NCI-H524 (cell line): ENCODE data around the gene YPEL3.

ENCODE experiments used
- DNase-seq, 2 experiments: peaks; one replicate each; lab custom pipeline; 2025; lab: John Stamatoyannopoulos, UW

Gene YPEL3

GRCh38 chr16:30090610-30091331 is 5.2 kb downstream of the YPEL3 start:
- DNase-seq: no peak

DNA sequence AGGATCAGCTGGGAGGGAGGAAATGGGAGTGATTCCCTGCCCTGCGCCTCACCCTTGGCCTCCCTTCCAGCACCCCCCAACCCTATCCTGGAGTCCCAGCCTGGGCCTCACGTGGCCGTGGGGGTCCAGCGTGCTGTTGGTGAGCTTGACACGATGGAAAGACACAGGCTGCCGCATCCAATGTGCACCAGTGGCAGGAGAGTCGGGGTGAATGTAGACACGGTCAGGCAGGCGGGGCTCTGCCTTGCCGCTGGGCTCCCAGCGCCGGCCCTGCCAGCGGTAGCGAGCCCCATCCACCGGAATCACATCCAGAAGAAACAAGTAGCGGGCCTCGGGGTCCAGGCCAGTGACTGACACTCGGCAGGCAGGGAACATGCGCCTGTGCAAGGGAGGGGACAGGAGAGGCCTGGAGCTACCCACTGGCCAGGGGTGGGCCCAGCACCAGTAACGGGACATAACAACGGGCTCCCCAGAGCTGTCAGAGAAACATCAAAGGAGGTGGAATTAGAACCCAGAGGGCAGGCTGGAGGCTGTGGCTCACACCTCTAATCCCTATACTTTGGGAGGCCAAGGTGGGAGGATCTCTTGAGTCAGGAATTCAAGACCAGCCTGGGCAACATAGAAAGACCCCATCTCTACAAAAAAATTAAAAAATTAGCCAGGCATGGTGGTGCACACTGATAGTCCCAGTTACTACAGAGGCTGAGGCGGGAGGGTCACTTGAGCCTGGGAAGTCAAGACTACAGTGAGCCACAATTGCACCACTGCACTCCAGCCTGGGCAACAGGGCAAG is 7.0 kb downstream of the YPEL3 start:
- DNase-seq: no peak

GRCh38 chr16:30088237-30088831 is 7.7 kb downstream of the YPEL3 start:
- no peak for DNase-seq

GRCh38 chr16:30087181-30087898 is 8.7 kb downstream of the YPEL3 start:
- DNase-seq: no peak

DNA sequence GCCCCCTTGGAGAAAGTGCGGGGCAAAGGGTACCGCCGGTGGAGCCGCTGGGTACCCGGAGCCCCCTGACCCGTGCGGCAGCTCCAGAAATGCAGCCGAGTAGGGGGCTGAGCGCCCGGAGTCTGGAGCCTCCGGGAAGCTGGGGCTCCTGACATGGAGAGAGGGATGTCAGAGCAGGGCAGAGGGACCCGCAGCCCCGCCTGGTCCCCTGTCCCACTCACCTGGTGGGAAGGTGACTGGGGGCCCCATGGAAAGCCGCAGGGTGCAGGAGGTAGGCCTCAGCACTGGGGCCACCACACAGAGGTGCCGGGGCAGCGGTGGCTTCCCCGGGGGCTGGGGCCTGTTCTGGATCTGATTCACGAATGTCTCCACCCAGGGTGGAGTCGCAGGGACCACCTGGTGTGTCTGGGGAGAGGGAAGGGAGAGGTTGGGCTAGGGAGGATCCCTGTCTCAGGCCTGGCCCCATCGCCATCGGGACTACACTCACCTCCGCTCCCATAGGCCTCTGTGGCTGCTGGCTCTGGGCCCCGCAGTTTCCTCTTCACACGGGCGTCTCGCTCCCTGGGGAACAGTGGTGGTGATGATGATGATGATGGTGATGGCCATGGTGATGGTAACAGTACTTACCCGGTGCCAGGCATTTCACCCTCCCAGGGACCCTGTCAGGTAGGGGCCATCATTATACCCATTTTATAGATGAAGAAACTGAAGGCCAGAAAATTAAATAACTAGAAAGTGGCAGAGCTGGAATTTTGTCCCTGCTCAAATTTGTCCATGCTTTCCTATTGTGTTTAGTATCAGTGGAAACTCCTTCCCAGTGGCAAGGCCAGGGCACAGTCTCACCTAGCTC is 9.5 kb downstream of the YPEL3 start:
- no peak for DNase-seq

DNA sequence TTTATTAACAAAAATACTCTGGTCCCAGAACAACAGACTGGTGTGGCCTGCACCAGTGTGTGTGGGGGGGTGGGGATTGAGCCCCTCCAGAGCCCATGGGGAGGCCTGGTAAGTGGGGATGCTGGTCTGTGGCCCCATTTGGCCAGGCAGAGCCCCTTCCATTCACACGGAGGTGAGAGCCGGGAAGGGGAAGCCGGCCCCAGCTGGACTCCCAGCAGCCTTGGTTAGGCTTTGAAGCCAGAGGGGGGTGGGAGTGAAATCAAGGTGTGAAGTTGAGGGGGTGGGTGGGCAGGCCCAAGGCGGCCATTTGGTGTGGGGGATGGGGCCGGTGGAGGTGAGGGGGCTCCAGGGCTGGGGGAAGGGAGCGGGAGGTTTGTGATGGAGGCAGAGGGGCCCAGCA is 10.2 kb downstream of the YPEL3 start:
- no peak for DNase-seq

GRCh38 chr16:30085247-30085646 is 10.8 kb downstream of the YPEL3 start:
- DNase-seq: no peak

GRCh38 chr16:30084816-30085159 is 11.2 kb downstream of the YPEL3 start:
- DNase-seq: no peak

- no peak for DNase-seq
These were observed 11.8 kb downstream of the YPEL3 start for GRCh38 chr16:30084096-30084815.

DNA sequence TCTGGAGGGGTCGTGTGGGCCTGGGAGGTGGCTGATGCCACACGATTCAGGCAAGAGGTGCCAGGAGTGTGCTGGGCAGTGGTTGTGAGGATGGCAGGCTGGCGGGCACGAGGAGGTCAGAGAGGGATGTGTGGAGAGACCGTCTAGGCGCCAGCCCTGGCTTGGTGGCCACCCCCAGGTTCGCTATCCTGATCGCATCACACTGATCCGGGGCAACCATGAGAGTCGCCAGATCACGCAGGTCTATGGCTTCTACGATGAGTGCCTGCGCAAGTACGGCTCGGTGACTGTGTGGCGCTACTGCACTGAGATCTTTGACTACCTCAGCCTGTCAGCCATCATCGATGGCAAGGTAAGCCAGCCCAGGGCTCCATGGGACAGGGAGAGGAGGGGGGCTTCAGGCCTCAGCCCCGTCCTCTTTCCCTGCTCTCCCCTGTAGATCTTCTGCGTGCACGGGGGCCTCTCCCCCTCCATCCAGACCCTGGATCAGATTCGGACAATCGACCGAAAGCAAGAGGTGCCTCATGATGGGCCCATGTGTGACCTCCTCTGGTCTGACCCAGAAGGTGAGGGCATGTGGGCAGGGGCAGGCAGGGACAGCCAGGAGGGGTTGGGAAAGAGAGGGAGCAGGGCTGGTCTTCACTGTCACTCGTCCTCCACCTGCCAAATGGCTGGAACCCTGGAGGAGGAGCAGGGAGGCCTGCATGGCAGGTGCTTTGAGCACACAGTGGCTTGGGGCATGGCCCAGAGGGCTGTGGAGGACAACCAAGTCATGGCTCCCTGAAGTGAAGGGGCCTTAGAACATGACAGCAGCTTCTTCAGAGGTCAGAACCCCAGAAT is 12.6 kb downstream of the YPEL3 start:
- no peak for DNase-seq

DNA sequence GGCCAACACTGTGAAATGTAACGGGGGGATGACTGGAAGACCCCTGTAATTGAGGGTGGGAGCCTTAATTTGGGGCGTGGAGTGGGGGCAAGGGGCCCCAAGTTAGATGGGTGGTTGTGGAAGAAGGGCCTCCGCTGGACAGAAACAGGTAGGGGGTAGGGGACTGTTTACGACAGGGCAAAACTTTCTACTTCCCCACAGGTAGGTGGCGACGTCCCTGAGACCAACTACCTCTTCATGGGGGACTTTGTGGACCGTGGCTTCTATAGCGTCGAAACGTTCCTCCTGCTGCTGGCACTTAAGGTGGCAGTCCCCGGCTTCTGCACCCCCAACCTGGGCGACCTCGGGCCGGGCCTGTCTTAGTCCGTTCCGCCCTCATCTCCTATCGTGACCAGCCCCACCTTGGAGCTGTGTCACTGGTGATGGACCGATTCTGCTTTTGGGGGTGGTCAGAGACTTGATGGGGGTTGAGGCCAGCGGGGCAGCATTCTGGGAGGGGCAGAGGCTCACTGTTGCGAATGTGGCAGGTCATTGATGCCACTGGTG is 13.4 kb downstream of the YPEL3 start:
- no peak for DNase-seq

DNA sequence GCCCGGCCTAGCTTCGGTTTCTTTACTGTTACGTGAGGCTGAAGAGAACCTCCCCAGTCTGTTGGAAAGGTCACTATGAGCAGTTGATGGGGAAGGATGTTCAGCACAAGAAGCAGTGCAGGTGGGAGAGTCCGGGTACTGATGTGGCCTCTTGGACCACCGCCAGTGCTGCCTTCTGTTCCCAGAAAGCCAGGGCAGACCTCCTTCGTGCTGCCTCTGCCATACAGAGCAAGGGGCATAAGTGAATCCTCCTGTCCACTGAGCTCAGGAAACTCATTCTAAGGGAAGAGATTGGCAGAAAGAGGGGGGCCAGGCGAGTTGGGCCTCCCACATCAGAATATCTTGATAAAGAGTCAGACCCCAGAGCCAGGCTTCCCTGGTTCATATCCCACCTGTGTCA is 16.5 kb downstream of the YPEL3 start:
- peak in 1 of 2 experiments; percentile 24 for DNase-seq

DNA sequence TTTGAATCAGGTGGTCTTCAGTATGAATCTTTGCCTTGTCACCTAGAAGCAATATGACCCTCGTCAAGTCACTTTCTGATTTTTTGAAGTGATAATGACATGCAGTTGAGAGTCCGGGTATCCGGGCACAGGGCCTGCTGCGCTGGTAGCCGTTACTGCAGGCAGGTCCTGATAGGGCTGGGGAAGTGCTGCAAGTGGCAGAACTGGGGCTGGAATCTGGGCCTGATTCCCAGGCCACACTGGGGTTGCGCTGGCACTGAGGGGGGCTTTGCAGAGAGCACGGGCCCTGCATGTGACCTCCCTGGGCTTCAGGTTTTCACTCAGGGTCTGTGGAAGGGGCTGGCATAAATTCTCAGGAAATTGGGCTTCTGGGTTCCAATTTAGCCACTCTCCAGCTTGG is 17.3 kb downstream of the YPEL3 start:
- DNase-seq: no peak

- DNase-seq: no peak
These were observed 18.4 kb downstream of the YPEL3 start for GRCh38 chr16:30077656-30078055.

DNA sequence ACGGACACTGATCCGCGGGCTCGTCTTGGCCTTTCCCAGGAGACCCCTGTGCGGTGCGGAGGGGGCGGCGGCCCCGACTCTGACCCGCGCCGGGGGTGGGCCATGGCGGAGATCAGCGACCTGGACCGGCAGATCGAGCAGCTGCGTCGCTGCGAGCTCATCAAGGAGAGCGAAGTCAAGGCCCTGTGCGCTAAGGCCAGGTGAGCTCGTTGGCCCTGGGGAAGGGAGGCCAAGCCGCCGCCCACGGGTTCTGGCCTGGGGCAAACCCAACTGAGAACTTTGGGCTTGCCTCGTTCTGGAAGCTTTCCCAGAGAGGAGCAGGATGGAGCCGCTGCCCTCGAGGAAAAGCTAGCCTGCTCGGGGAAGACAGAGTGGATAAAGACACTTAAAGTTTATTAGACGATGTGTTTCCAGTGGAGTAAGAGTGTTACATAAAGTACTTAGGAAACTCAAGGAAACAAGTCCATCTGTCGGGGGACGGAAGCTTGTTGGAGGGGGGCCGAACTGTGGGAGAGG is 19.7 kb downstream of the YPEL3 start:
- no peak for DNase-seq

DNA sequence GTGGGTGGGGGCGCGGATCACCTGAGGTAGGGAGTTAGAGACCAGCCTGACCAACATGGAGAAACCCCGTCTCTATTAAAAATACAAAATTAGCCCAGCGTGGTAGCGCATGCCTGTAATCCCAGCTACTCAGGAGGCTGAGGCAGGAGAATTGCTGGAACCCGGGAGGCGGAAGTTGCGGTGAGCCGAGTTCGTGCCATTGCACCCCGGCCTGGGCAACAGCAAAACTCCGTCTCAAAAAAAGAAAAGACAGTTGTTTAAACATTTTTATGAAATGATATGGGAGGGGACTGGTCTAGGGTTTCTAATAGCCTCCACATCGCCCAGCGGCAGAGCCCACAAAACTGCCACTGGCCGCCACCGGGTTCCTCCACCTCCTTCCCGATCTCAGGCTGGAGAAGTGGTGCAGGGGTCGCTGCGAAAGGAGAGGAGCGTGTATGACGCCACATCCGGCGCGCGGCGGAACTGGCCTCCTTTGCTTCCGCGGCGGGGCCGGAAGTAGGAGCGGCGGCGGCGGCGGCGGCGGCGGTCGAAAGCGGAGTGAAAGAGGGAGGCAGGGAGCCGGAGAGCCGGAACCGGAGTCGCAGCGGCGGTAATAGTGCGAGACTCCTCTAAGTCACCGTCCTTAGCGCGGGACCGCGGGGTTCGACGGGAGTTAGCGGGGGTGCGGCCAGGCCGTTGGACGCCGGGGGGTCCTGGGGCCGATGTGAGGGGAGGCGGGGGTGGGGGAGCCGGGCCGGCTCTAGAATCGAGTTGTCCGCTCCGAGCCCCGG is 20.3 kb downstream of the YPEL3 start, which contains the start of gene PPP4C:
PPP4C (plus strand) TSS at position 492 of the 773 bp plus-strand sequence. CDS start 384 bp downstream, outside the sequence.
- DNase-seq: peak; percentile 74 to 79

GRCh38 chr16:30070490-30070889 is 25.5 kb downstream of the YPEL3 start:
- DNase-seq: no peak
